Vagina (tissue), 2 donors: ENCODE results near the gene PDGFC. TPM values are rescaled to one million over a fixed set of nuclear protein-coding genes. Genes with fewer than 3 reads are reported as not detected.

Source experiments
- DNase-seq, 2 donors: peaks; one replicate each; pipeline ENCODE4 v3.0.0-alpha.2; 2017; ENCODE audit errors: extremely low spot score in 2 of 2
- H3K27ac ChIP-seq: fragments of 200-600 bp; sonication (generic); one replicate; pipeline ENCODE4 v1.5.1; 2019
- H3K27me3 ChIP-seq: fragments of 200-600 bp; sonication (generic); one replicate; pipeline ENCODE4 v1.5.1; 2019
- H3K36me3 ChIP-seq, 2 donors: fragments of 200-600 bp; sonication (generic); one replicate each; pipeline ENCODE4 v1.5.1; 2017 to 2019
- H3K4me1 ChIP-seq: fragments of 200-600 bp; sonication (generic); one replicate; pipeline ENCODE4 v1.5.1; 2019
- H3K4me3 ChIP-seq, 2 donors: fragments of 200-600 bp; sonication (generic); 1 replicate in 1 of 2; 2 replicates in 1 of 2; pipeline ENCODE4 v1.5.1; 2016 to 2019
- H3K9me3 ChIP-seq: fragments of 200-600 bp; sonication (generic); one replicate; pipeline ENCODE4 v1.5.1; 2019
- POLR2A ChIP-seq, 2 donors: fragments of 450-650 bp; IDR thresholded peaks; one replicate each; pipeline ENCODE4 v1.6.1; 2017; ENCODE audit warnings: antibody characterized with exemption in 2 of 2, mild to moderate bottlenecking in 2 of 2, moderate library complexity in 2 of 2
- POLR2AphosphoS5 ChIP-seq, 2 donors: sonication (generic); formaldehyde crosslinking; IDR thresholded peaks; one replicate each; pipeline ENCODE4 v1.9.0; 2017; ENCODE audit warnings: antibody characterized with exemption in 2 of 2, mild to moderate bottlenecking in 2 of 2, low read depth in 1 of 2; ENCODE audit not compliant: insufficient read depth in 1 of 2
- intact Hi-C: fragments of 100-400 bp; cut with DNase I; formaldehyde crosslinking; loops from one replicate; pipeline ENCODE4 v1.15.1; 2023
- total RNA-seq: library from RNA; depleted of rRNA; stranded (reverse); fragments of >200 nt; gene quantifications from one replicate; pipeline ENCODE4 v1.2.3, GENCODE V29; 2016
- TF ChIP-seq, protein P1 (sequence below), 3 experiments: fragments of 450-650 bp in 2 of 3; fragments of 200-600 bp in 1 of 3; sonication (generic) in 1 of 3; IDR thresholded peaks; one replicate each; pipeline ENCODE4 v1.5.1; 2017 to 2019; ENCODE audit warnings: antibody characterized with exemption in 3 of 3, mild to moderate bottlenecking in 2 of 3, moderate library complexity in 2 of 3

Gene PDGFC
- total RNA-seq, 1 donor from 2014 or later = 19.4 TPM

DNA sequence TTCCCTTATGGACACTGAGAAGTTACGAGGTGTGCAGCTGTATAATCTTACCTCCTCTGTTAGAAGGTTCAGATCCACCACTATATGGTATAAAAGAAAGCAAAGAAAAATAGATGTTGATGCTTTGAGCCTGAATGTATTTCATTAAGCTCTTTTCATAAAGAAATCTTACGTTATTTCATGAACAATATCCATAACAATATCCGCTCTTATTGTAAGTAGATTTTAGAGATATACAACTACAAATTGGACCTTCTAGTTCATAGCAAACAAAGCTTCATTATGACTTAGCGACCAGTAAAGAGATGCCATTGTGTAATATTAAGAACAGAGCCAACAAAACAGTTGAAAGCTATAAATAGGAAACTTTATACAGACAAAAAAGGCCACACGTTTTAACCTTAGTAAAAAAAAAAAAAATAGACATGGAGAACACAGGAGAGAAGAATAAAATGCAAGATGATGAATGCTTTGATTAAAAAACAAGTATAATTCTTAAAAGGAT, 203.6 kb downstream of the PDGFC start:
- no peak for DNase-seq
- Histone ChIP-seq H3K27me3 (no peaks in the 10 kb centered on the region), H3K27ac (no peak overlapping the region), H3K4me3 (no peak overlapping the region), H3K9me3 (no peaks in the 10 kb centered on the region), H3K36me3 (no peaks in the 10 kb centered on the region), H3K4me1 (peaks cover 28% of the 10 kb centered on the region)
- intact Hi-C loops = no loop called here
- TF ChIP-seq, protein P1, sequence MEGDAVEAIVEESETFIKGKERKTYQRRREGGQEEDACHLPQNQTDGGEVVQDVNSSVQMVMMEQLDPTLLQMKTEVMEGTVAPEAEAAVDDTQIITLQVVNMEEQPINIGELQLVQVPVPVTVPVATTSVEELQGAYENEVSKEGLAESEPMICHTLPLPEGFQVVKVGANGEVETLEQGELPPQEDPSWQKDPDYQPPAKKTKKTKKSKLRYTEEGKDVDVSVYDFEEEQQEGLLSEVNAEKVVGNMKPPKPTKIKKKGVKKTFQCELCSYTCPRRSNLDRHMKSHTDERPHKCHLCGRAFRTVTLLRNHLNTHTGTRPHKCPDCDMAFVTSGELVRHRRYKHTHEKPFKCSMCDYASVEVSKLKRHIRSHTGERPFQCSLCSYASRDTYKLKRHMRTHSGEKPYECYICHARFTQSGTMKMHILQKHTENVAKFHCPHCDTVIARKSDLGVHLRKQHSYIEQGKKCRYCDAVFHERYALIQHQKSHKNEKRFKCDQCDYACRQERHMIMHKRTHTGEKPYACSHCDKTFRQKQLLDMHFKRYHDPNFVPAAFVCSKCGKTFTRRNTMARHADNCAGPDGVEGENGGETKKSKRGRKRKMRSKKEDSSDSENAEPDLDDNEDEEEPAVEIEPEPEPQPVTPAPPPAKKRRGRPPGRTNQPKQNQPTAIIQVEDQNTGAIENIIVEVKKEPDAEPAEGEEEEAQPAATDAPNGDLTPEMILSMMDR (IDR thresholded peaks at IDR 0.05) = no peak
- TF ChIP-seq POLR2A (IDR thresholded peaks at IDR 0.05) = no peak
- no peak for TF ChIP-seq POLR2AphosphoS5 (IDR thresholded peaks at IDR 0.05; ENCODE audit: insufficient read depth in 1 of 2, low read depth in 1 of 2)

DNA sequence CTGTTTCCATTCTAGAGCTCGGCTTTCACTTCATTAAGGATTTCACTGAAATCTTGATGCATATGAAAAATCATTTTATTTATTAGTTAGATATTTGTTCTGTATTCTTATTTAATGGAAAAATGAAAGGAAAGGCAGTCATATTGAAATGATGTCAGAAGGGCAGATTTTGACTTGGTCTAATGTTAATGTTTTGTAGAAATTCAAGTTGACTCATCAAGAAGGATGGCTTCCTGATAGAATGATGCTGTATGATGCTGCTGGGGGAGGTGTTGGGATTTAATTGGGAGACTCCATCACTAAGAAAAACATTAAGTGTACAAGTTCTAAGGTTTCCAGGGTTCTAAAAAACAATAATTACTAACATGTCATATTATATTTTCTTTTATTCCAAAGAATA, 204.8 kb downstream of the PDGFC start:
- H3K9me3 ChIP-seq = no peaks in the 10 kb centered on the region
- intact Hi-C loops = no loop called here
- no peak for DNase-seq
- no peaks in the 10 kb centered on the region for H3K36me3 ChIP-seq
- H3K27me3 ChIP-seq = no peaks in the 10 kb centered on the region
- H3K4me1 ChIP-seq = peaks cover 23% of the 10 kb centered on the region
- TF ChIP-seq POLR2AphosphoS5 (IDR thresholded peaks at IDR 0.05; ENCODE audit: insufficient read depth in 1 of 2, low read depth in 1 of 2) = no peak
- TF ChIP-seq POLR2A (IDR thresholded peaks at IDR 0.05) = no peak
- TF ChIP-seq, protein P1 (IDR thresholded peaks at IDR 0.05) = no peak
- no peak overlapping the region for H3K27ac ChIP-seq
- no peak overlapping the region for H3K4me3 ChIP-seq

DNA sequence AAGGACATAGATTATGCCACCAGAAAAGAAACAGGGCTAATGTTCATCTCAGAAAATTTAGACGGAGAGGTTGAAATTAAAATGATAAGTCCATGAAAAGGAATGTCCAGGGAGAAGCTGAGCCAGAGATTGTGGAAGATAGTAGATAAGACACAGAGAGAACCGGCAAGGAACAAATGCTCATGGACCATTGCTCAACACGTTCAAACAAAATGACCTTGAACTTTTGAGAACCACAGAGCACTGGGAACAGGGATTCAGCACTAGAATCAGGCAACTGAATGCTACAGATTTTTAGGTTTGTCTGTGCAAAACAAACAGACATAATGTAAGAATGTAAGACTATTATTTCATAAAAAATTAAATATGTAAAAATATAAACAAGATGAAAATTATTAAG, 206.3 kb downstream of the PDGFC start:
- no peak overlapping the region for H3K4me3 ChIP-seq
- H3K36me3 ChIP-seq = no peaks in the 10 kb centered on the region
- no peak overlapping the region for H3K27ac ChIP-seq
- intact Hi-C loops = no loop called here
- DNase-seq = no peak
- H3K4me1 ChIP-seq = peaks cover 12% of the 10 kb centered on the region
- H3K9me3 ChIP-seq = no peaks in the 10 kb centered on the region
- no peaks in the 10 kb centered on the region for H3K27me3 ChIP-seq
- TF ChIP-seq POLR2AphosphoS5 (IDR thresholded peaks at IDR 0.05; ENCODE audit: insufficient read depth in 1 of 2, low read depth in 1 of 2) (no peak), POLR2A (IDR thresholded peaks at IDR 0.05) (no peak)
- TF ChIP-seq, protein P1 (IDR thresholded peaks at IDR 0.05) = no peak

DNA sequence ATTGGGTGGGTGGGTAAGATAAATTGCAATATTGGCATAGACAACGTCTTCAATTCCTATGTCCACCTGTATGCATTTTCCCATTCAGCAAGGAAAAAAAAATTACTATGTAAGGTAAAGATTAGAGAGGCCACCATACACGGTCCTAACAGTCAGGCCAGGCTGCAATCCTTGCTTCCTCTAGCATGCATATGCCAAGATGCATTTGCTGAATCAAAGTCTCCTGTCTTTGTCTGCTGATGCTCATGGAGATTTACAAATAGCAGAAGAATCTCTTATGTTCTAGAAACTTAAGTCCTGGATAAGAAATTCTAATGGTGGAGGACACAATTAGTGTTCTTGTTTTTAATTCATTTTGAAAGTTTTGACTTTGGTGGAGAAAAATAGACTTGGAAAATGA, 206.8 kb downstream of the PDGFC start:
- Histone ChIP-seq H3K4me1 (peaks cover 8% of the 10 kb centered on the region), H3K36me3 (no peaks in the 10 kb centered on the region), H3K27ac (no peak overlapping the region), H3K9me3 (no peaks in the 10 kb centered on the region), H3K4me3 (no peak overlapping the region), H3K27me3 (no peaks in the 10 kb centered on the region)
- no peak for DNase-seq
- no peak for TF ChIP-seq POLR2A (IDR thresholded peaks at IDR 0.05)
- no peak for TF ChIP-seq POLR2AphosphoS5 (IDR thresholded peaks at IDR 0.05; ENCODE audit: insufficient read depth in 1 of 2, low read depth in 1 of 2)
- intact Hi-C loops = no loop called here

DNA sequence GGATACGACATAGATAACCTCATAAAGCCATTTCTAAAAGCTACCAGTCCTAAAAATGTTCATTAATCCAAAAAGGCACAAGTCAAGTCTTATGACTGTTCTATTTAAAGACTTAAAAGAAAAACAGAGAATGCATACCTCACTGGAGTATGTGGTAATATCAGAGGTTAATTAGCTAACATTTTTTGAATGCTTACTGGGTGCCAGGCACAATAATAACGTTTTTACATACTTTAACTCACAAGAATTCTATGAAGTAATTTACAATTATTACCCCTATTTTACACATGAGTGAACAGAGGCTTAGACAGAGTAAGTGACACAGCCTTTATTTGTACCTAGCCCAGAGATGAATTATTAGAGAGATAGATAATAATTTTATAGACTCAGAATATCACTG, 207.5 kb downstream of the PDGFC start:
- H3K4me1 ChIP-seq = peaks cover 6% of the 10 kb centered on the region
- H3K4me3 ChIP-seq = no peak overlapping the region
- H3K36me3 ChIP-seq = no peaks in the 10 kb centered on the region
- intact Hi-C loops = no loop called here
- no peaks in the 10 kb centered on the region for H3K27me3 ChIP-seq
- no peaks in the 10 kb centered on the region for H3K9me3 ChIP-seq
- TF ChIP-seq POLR2A (IDR thresholded peaks at IDR 0.05) (no peak), POLR2AphosphoS5 (IDR thresholded peaks at IDR 0.05; ENCODE audit: insufficient read depth in 1 of 2, low read depth in 1 of 2) (no peak)
- TF ChIP-seq, protein P1 (IDR thresholded peaks at IDR 0.05) = no peak
- DNase-seq = no peak
- no peak overlapping the region for H3K27ac ChIP-seq
